ENCODE data around the gene KCND2. TPM values are rescaled to one million over a fixed set of nuclear protein-coding genes. Genes with fewer than 3 reads are reported as not detected.

The KCND2 gene
- total RNA-seq, 4 donors from 2014 or later, result 0.96 to 3.8 (median 1.7) TPM

DNA sequence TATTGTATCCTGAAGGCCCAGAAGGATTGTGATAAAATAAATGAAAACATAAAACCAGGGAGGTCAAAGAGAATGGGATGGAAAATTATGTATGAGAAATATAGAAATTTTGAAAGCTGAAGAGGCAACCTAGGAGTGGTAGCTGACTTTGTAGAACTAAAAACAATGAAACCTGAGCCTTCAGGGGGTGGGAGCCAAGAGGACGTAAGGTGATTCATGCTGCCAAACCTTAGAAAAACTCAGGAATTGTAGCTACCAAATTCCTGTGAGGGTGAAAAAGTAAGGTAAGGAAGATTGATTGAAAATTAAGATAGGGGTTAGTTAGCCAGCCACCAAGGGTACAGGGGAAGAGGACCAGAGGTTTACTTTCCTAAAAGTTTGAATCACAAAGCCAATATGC, 213.2 kb downstream of the KCND2 start:
- ATAC-seq (ENCODE audit: low FRiP score) (no peak), DNase-seq (ENCODE audit: low spot score) (no peak)
- no peak for TF ChIP-seq CTCF (IDR thresholded peaks at IDR 0.05)

GRCh38 chr7:120502132-120502531, 229.2 kb downstream of the KCND2 start:
- ATAC-seq (ENCODE audit: low FRiP score) (no peak), DNase-seq (ENCODE audit: low spot score) (no peak)
- TF ChIP-seq CTCF (IDR thresholded peaks at IDR 0.05), result no peak

DNA sequence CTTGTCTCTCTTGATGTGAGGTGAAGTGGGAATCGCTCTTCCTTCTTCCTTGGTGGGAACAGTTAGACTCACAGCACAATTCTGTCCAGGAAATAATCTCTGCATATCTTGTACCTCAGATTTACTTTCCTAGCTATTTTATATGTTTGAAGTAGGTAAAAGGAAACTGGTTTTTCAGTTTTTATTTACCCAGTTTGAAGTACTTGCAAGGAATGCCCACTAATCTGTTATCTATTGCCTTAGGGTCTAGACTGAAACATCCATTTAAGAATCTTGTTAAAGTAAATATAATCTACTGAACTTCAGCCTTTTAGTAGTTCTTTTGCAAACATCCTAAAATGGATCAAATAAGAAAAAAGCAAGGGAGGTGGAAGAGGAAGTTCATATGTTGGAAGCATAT, 229.8 kb downstream of the KCND2 start:
- ATAC-seq (ENCODE audit: low FRiP score), result no peak

DNA sequence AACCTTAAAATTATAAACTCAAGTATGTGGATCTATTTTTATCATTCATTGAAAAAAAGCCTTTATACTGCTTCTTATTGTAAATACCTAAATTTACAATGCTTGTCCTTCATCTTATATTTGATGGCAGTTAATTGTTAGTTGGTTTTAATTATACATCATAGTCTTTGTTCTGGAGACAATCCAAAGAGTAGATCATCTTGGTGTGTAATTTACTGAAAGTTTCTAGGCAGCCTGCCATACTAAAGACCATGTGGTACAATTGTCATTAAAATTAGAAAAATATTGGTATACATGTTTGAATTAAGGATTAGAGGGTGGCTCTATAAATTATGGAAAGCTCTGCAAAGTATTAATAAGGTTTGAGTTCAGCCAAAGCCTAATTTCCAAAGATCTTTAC, 231.4 kb downstream of the KCND2 start:
- ATAC-seq (ENCODE audit: low FRiP score) (no peak), DNase-seq (ENCODE audit: low spot score) (no peak)
- TF ChIP-seq CTCF (IDR thresholded peaks at IDR 0.05), result no peak

More for the DNA sequence above, 229.8 kb downstream of the KCND2 start:
- no peak for DNase-seq (ENCODE audit: low spot score)
- TF ChIP-seq CTCF (IDR thresholded peaks at IDR 0.05), result no peak

GRCh38 chr7:120505770-120506169, 232.8 kb downstream of the KCND2 start:
- ATAC-seq (ENCODE audit: low FRiP score) (no peak), DNase-seq (ENCODE audit: low spot score) (no peak)
- TF ChIP-seq CTCF (IDR thresholded peaks at IDR 0.05), result no peak

GRCh38 chr7:120512701-120513100, 239.7 kb downstream of the KCND2 start:
- no peak for TF ChIP-seq CTCF (IDR thresholded peaks at IDR 0.05)
- ATAC-seq (ENCODE audit: low FRiP score) (no peak), DNase-seq (ENCODE audit: low spot score) (no peak)

DNA sequence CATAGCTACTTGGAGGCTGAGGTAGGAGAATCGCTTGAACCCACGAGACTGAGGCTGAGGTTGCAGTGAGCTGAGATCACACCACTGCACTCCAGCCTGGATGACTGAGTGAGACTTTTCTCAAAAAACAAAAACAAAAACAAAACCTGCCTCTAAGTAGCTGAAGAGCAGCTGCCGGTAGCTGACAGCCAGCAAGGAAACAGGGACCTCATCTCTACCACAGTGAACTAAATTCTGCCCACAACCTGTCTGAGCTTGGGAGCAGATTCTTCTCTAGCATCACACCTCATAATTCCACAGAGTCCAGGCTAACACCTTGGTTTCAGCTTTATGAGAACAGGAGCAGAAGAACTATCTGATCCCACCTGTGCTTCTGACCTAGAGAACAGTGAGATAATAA, 246.2 kb downstream of the KCND2 start:
- no peak for DNase-seq (ENCODE audit: low spot score)
- TF ChIP-seq CTCF (IDR thresholded peaks at IDR 0.05), result no peak
- no peak for ATAC-seq (ENCODE audit: low FRiP score)
